H1 (cell line): ENCODE data around the gene LTBP1. TPM values are rescaled to one million over a fixed set of nuclear protein-coding genes. Genes with fewer than 3 reads are reported as not detected.

Source experiments
- CTCF ChIA-PET: fragments of 300-600 bp; sonication (Branson Sonifier 250); formaldehyde crosslinking; loops from one replicate; lab custom pipeline; 2021; ENCODE audit not compliant: partially characterized antibody; lab: Charles Lee
- POLR2A ChIA-PET: fragments of 300-600 bp; sonication (Branson Sonifier 250); formaldehyde crosslinking; loops from one replicate; lab custom pipeline; 2021; ENCODE audit warnings: inconsistent platforms; ENCODE audit not compliant: partially characterized antibody; lab: Charles Lee
- DNase-seq, 2 experiments: peaks; one replicate each; pipeline versions ENCODE4 v3.0.0 to v3.0.0-alpha.2; 2010 to 2022; ENCODE audit warnings: low spot score in 2 of 2, low read depth in 1 of 2, mixed read lengths in 1 of 2
- FAIRE-seq: peaks from 2 replicates; lab custom pipeline; 2011; peaks lifted over from hg19 to GRCh38; lab: Jason Lieb, UNC
- H2AFZ ChIP-seq: 2 replicates; pipeline ENCODE4 v1.8.1; 2012; ENCODE audit warnings: low read length, inconsistent platforms
- H2AK5ac ChIP-seq: 2 replicates; pipeline ENCODE4 v1.6.1; 2013; ENCODE audit warnings: low read depth, low read length
- H2BK120ac ChIP-seq: replicated peaks from 2 replicates; pipeline ENCODE3; 2013; ENCODE audit warnings: low read depth, low read length, inconsistent platforms
- H2BK12ac ChIP-seq: 2 replicates; pipeline ENCODE4 v1.6.1; 2013; ENCODE audit warnings: low read depth, low read length
- H2BK15ac ChIP-seq: 2 replicates; pipeline ENCODE4 v1.6.1; 2013; ENCODE audit warnings: low read length
- H2BK20ac ChIP-seq: 2 replicates; pipeline ENCODE4 v1.6.1; 2013; ENCODE audit warnings: low read length
- H2BK5ac ChIP-seq: 2 replicates; pipeline ENCODE4 v1.6.1; 2013; ENCODE audit warnings: low read depth, low read length
- H3K14ac ChIP-seq: 2 replicates; pipeline ENCODE4 v1.6.1; 2013; ENCODE audit warnings: inconsistent platforms; ENCODE audit not compliant: insufficient read length
- H3K18ac ChIP-seq: 2 replicates; pipeline ENCODE4 v1.6.1; 2013; ENCODE audit warnings: low read length; ENCODE audit errors: extremely low read depth
- H3K23ac ChIP-seq: 2 replicates; pipeline ENCODE4 v1.6.1; 2013; ENCODE audit warnings: inconsistent platforms; ENCODE audit not compliant: insufficient read length
- H3K23me2 ChIP-seq: 2 replicates; pipeline ENCODE4 v1.6.1; 2013; ENCODE audit warnings: low read depth, low read length
- H3K27ac ChIP-seq: 2 replicates; pipeline ENCODE4 v1.6.1; 2011; ENCODE audit warnings: low read depth, low read length, inconsistent platforms
- H3K27me3 ChIP-seq, 4 experiments: replicated peaks in 1 of 4; 1 replicate in 1 of 4; 2 replicates in 3 of 4; pipeline versions ENCODE4 v1.6.1 to v1.8.1; 2011 to 2013; ENCODE audit warnings: low read length in 3 of 4, mild to moderate bottlenecking in 3 of 4, inconsistent platforms in 2 of 4, mixed read lengths in 2 of 4, moderate library complexity in 1 of 4; ENCODE audit not compliant: control insufficient read depth in 3 of 4, insufficient read depth in 3 of 4; ENCODE audit errors: extremely low read depth in 1 of 4
- H3K36me3 ChIP-seq, 4 experiments: 2 replicates each; pipeline versions ENCODE4 v1.6.1 to v1.8.1; 2011 to 2013; ENCODE audit warnings: mild to moderate bottlenecking in 4 of 4, low read length in 3 of 4, moderate library complexity in 2 of 4, control low read depth in 1 of 4, inconsistent platforms in 1 of 4; ENCODE audit not compliant: insufficient read depth in 4 of 4, control insufficient read depth in 2 of 4
- H3K4ac ChIP-seq: replicated peaks from 2 replicates; pipeline ENCODE3; 2013; ENCODE audit warnings: low read length, low read depth, mixed read lengths, inconsistent platforms; ENCODE audit not compliant: insufficient read length
- H3K4me1 ChIP-seq, 4 experiments: replicated peaks in 1 of 4; 1 replicate in 1 of 4; 2 replicates in 3 of 4; pipeline versions ENCODE4 v1.6.1 to v1.8.1; 2011 to 2013; ENCODE audit warnings: low read length in 3 of 4, inconsistent platforms in 2 of 4, mixed read lengths in 1 of 4; ENCODE audit not compliant: insufficient read depth in 4 of 4, control insufficient read depth in 3 of 4
- H3K4me2 ChIP-seq, 2 experiments: 2 replicates each; pipeline versions ENCODE4 v1.6.1 to v1.8.1; 2011 to 2013; ENCODE audit warnings: low read depth in 2 of 2, low read length in 2 of 2, control low read depth in 1 of 2, inconsistent platforms in 1 of 2, mild to moderate bottlenecking in 1 of 2; ENCODE audit not compliant: insufficient read depth in 1 of 2
- H3K4me3 ChIP-seq, 4 experiments: fragments of 200-600, 300-600 bp in 1 of 4; sonication (generic), shearing (Covaris generic), sonication (Bioruptor Twin) in 1 of 4; 2 replicates each; pipeline versions ENCODE4 v1.5.1 to v1.8.1; 2011 to 2016; ENCODE audit warnings: low read length in 4 of 4, low read depth in 3 of 4, control low read depth in 2 of 4, inconsistent platforms in 2 of 4, mild to moderate bottlenecking in 2 of 4, mixed read lengths in 1 of 4, moderate library complexity in 1 of 4; ENCODE audit not compliant: insufficient read depth in 2 of 4; ENCODE audit errors: extremely low read depth in 1 of 4
- H3K56ac ChIP-seq: replicated peaks from 2 replicates; pipeline ENCODE3; 2013; ENCODE audit warnings: low read depth, mild to moderate bottlenecking, mixed read lengths, low read length, inconsistent platforms; ENCODE audit not compliant: insufficient read length
- H3K79me1 ChIP-seq: 2 replicates; pipeline ENCODE4 v1.6.1; 2013; ENCODE audit warnings: low read depth, low read length, control low read depth
- H3K79me2 ChIP-seq, 2 experiments: 2 replicates each; pipeline versions ENCODE4 v1.6.1 to v1.8.1; 2012 to 2013; ENCODE audit warnings: low read length in 2 of 2, mild to moderate bottlenecking in 2 of 2, inconsistent platforms in 1 of 2; ENCODE audit not compliant: insufficient read depth in 2 of 2, control insufficient read depth in 1 of 2
- H3K9ac ChIP-seq, 4 experiments: replicated peaks in 1 of 4; 1 replicate in 1 of 4; 2 replicates in 3 of 4; pipeline versions ENCODE4 v1.6.1 to v1.8.1; 2011 to 2013; ENCODE audit warnings: low read depth in 3 of 4, low read length in 3 of 4, control low read depth in 2 of 4, mild to moderate bottlenecking in 2 of 4, moderate library complexity in 2 of 4, inconsistent platforms in 1 of 4; ENCODE audit errors: extremely low read depth in 1 of 4
- H3K9me3 ChIP-seq, 2 experiments: 2 replicates each; pipeline versions ENCODE4 v1.6.1 to v1.8.1; 2012 to 2013; ENCODE audit warnings: mild to moderate bottlenecking in 2 of 2, moderate library complexity in 2 of 2, control low read depth in 1 of 2, inconsistent platforms in 1 of 2, low read depth in 1 of 2, low read length in 1 of 2, mixed read lengths in 1 of 2; ENCODE audit not compliant: insufficient read depth in 2 of 2
- H4K20me1 ChIP-seq, 2 experiments: replicated peaks in 1 of 2; 2 replicates each; pipeline versions ENCODE3 to v1.8.1; 2011 to 2013; ENCODE audit warnings: inconsistent platforms in 2 of 2, low read length in 2 of 2, mild to moderate bottlenecking in 1 of 2; ENCODE audit not compliant: insufficient read depth in 2 of 2, control insufficient read depth in 1 of 2
- H4K5ac ChIP-seq: 2 replicates; pipeline ENCODE4 v1.6.1; 2013; ENCODE audit warnings: low read length, low read depth, mixed read lengths, inconsistent platforms; ENCODE audit not compliant: insufficient read length
- H4K8ac ChIP-seq: 2 replicates; pipeline ENCODE4 v1.8.0; 2013; ENCODE audit warnings: mild to moderate bottlenecking, moderate library complexity, low read length, inconsistent platforms; ENCODE audit not compliant: insufficient read depth; ENCODE audit errors: extremely low read depth
- H4K91ac ChIP-seq: replicated peaks from 2 replicates; pipeline ENCODE3; 2013; ENCODE audit warnings: low read length, mixed read lengths, inconsistent platforms; ENCODE audit not compliant: insufficient read length
- CBX5 ChIP-seq: fragments of 300-800, 300-1000 bp; sonication (generic); IDR thresholded peaks from 2 replicates; pipeline ENCODE4 v1.7.1; 2016; ENCODE audit warnings: antibody characterized with exemption, low read length, low read depth
- CBX8 ChIP-seq: fragments of 300-800, 300-1000 bp; sonication (generic); IDR thresholded peaks from 2 replicates; pipeline ENCODE4 v1.7.1; 2016; ENCODE audit warnings: low read depth, low read length, borderline replicate concordance
- E2F6 ChIP-seq: IDR thresholded peaks from 2 replicates; pipeline ENCODE4 v1.6.1; 2012; ENCODE audit warnings: inconsistent platforms
- KDM1A ChIP-seq: fragments of 200-600, 300-600 bp; sonication (generic); IDR thresholded peaks from 2 replicates; pipeline ENCODE4 v1.7.1; 2016; ENCODE audit warnings: mild to moderate bottlenecking, low read length, borderline replicate concordance
- SAP30 ChIP-seq: fragments of 300-600 bp; sonication (generic); IDR thresholded peaks from 2 replicates; pipeline ENCODE4 v1.7.1; 2012; ENCODE audit warnings: low read length, moderate library complexity, mild to moderate bottlenecking, inconsistent platforms; ENCODE audit not compliant: insufficient read depth, insufficient replicate concordance
- TCF12 ChIP-seq: IDR thresholded peaks from 2 replicates; pipeline ENCODE4 v1.6.1; 2011; ENCODE audit warnings: low read depth, mild to moderate bottlenecking, low read length
- WGBS, 2 experiments: shearing (Covaris generic) in 1 of 2; methylation state at CpG; one replicate each; pipeline versions ENCODE4 v1.1.6 to v1.1.7; 2013 to 2015; ENCODE audit warnings: low lambda C conversion rate in 2 of 2, mixed read lengths in 2 of 2, inconsistent platforms in 1 of 2, low coverage in 1 of 2, missing lambda C conversion rate in 1 of 2; ENCODE audit not compliant: insufficient replicate concordance in 2 of 2, insufficient coverage in 1 of 2, insufficient read length in 1 of 2; ENCODE audit errors: extremely low coverage in 1 of 2, missing lambda C conversion rate in 1 of 2; 5-methylcytosine and 5-hydroxymethylcytosine counted together
- polyA plus RNA-seq, 7 experiments: library from polyadenylated mRNA; depleted of rRNA in 3 of 7; stranded (reverse) in 5 of 7; unstranded in 2 of 7; fragments of >200 nt in 5 of 7; fragments of 200-250 nt in 2 of 7; gene quantifications; 1 replicate in 5 of 7; 2 replicates in 1 of 7; 4 replicates in 1 of 7; pipeline versions ENCODE4 v1.2.1 to v1.2.3, GENCODE V29; 2011 to 2013; ENCODE audit warnings: missing spikeins in 2 of 7, mixed read lengths in 2 of 7
- total RNA-seq: library from RNA; stranded (reverse); fragmentation: NEBNext Ultra II Directional; extraction: Animal tissue kit (Norgen Biotek cat#: 25700); gene quantifications from 2 replicates; pipeline ENCODE4 v1.2.1, GENCODE V29; 2021
- TF ChIP-seq, protein P1 (sequence below): IDR thresholded peaks from 2 replicates; pipeline ENCODE4 v1.6.1; 2012; ENCODE audit warnings: inconsistent platforms
- TF ChIP-seq, protein P2 (sequence below): IDR thresholded peaks from 2 replicates; pipeline ENCODE4 v1.6.1; 2012; ENCODE audit warnings: low read length, inconsistent platforms
- TF ChIP-seq, protein P3 (sequence below), 3 experiments: IDR thresholded peaks; 1 replicate in 2 of 3; 2 replicates in 1 of 3; pipeline versions ENCODE4 v1.5.1 to v1.6.1; 2011; ENCODE audit warnings: low read length in 3 of 3, mild to moderate bottlenecking in 3 of 3, inconsistent platforms in 2 of 3, low read depth in 1 of 3, moderate library complexity in 1 of 3; ENCODE audit not compliant: insufficient read depth in 1 of 3; ENCODE audit errors: control extremely low read depth in 1 of 3

Gene LTBP1
- total and polyA plus RNA-seq, 2 of the 8 experiments (the other 6 are each of a cell fraction or from before 2014, with no cell fraction given), result 15.4 to 24.7 TPM

- FAIRE-seq, result no peak
- WGBS, 2 experiments, result 86% methylated on average over 3 of the region's 3 CpGs; no CpG with 5 or more reads in 1 of the 2 experiments
- TF ChIP-seq SAP30, result no peak
- TF ChIP-seq, protein P1, sequence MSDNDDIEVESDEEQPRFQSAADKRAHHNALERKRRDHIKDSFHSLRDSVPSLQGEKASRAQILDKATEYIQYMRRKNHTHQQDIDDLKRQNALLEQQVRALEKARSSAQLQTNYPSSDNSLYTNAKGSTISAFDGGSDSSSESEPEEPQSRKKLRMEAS, result no peak
- TF ChIP-seq CBX5, result no peak
- TF ChIP-seq TCF12, result no peak
- TF ChIP-seq KDM1A, result no peak
- TF ChIP-seq, protein P2, sequence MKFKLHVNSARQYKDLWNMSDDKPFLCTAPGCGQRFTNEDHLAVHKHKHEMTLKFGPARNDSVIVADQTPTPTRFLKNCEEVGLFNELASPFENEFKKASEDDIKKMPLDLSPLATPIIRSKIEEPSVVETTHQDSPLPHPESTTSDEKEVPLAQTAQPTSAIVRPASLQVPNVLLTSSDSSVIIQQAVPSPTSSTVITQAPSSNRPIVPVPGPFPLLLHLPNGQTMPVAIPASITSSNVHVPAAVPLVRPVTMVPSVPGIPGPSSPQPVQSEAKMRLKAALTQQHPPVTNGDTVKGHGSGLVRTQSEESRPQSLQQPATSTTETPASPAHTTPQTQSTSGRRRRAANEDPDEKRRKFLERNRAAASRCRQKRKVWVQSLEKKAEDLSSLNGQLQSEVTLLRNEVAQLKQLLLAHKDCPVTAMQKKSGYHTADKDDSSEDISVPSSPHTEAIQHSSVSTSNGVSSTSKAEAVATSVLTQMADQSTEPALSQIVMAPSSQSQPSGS, result no peak
- TF ChIP-seq, protein P3, sequence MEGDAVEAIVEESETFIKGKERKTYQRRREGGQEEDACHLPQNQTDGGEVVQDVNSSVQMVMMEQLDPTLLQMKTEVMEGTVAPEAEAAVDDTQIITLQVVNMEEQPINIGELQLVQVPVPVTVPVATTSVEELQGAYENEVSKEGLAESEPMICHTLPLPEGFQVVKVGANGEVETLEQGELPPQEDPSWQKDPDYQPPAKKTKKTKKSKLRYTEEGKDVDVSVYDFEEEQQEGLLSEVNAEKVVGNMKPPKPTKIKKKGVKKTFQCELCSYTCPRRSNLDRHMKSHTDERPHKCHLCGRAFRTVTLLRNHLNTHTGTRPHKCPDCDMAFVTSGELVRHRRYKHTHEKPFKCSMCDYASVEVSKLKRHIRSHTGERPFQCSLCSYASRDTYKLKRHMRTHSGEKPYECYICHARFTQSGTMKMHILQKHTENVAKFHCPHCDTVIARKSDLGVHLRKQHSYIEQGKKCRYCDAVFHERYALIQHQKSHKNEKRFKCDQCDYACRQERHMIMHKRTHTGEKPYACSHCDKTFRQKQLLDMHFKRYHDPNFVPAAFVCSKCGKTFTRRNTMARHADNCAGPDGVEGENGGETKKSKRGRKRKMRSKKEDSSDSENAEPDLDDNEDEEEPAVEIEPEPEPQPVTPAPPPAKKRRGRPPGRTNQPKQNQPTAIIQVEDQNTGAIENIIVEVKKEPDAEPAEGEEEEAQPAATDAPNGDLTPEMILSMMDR (IDR thresholded peaks at IDR 0.05; ENCODE audit: control extremely low read depth in 1 of 3, insufficient read depth in 1 of 3, low read depth in 1 of 3, low read length in 3 of 3), result no peak
- no peak for TF ChIP-seq E2F6
- TF ChIP-seq CBX8, result no peak
These were observed 41.8 kb downstream of the LTBP1 start for GRCh38 chr2:32988525-32988924.

More at GRCh38 chr2:32988525-32988924, 41.8 kb downstream of the LTBP1 start:
- H4K5ac ChIP-seq, result no peak overlapping the region
- POLR2A ChIA-PET, result no interaction called here
- no peak overlapping the region for H3K4ac ChIP-seq
- no peaks in the 10 kb centered on the region; a peak in 1 of 8 replicates for H3K36me3 ChIP-seq
- H2AFZ ChIP-seq, result no peak overlapping the region
- no peak overlapping the region for H3K9ac ChIP-seq
- no peaks in the 10 kb centered on the region for H3K27me3 ChIP-seq
- DNase-seq, result no peak
- H2BK5ac ChIP-seq, result no peak overlapping the region
- no peak overlapping the region for H2BK15ac ChIP-seq
- H3K4me3 ChIP-seq, result no peak overlapping the region
- no peaks in the 10 kb centered on the region for H3K4me1 ChIP-seq
- H3K56ac ChIP-seq, result no peak overlapping the region
- H3K4me2 ChIP-seq, result no peak overlapping the region
- no peak overlapping the region for H2BK12ac ChIP-seq
- no peaks in the 10 kb centered on the region for H3K79me2 ChIP-seq
- H3K27ac ChIP-seq, result no peak overlapping the region
- H4K91ac ChIP-seq, result no peak overlapping the region
- no peak overlapping the region for H3K14ac ChIP-seq
- H3K23ac ChIP-seq, result no peak overlapping the region
- H3K18ac ChIP-seq, result no peak overlapping the region
- no peaks in the 10 kb centered on the region; a peak in 1 of 4 replicates for H3K9me3 ChIP-seq
- no peak overlapping the region for H4K8ac ChIP-seq
- H2AK5ac ChIP-seq, result no peak overlapping the region
- H2BK20ac ChIP-seq, result no peak overlapping the region
- no peaks in the 10 kb centered on the region; the same call in 1 of the 2 replicates for H3K79me1 ChIP-seq
- no peak overlapping the region for H2BK120ac ChIP-seq
- H4K20me1 ChIP-seq, result no peaks in the 10 kb centered on the region
- no peaks in the 10 kb centered on the region for H3K23me2 ChIP-seq
- CTCF ChIA-PET, result no interaction called here
